ENCODE results near the gene SLC13A3. TPM values are rescaled to one million over a fixed set of nuclear protein-coding genes. Genes with fewer than 3 reads are reported as not detected.

Gene SLC13A3
- total and polyA plus RNA-seq, 2 donors from 2014 or later = 31.5 to 241 TPM

- Histone ChIP-seq H3K4me3 (ENCODE audit: low read length in 3 of 3) (no peak overlapping the region), H3K27ac (ENCODE audit: low read depth in 2 of 2, low read length in 2 of 2) (peak overlapping the region; percentile 81 to 90), H3K4me1 (ENCODE audit: control insufficient read depth in 2 of 3, insufficient read depth in 2 of 3, low read depth in 1 of 3, low read length in 3 of 3) (peaks cover 0 to 43% (median 8%) of the 10 kb centered on the region in 3 donors), H3K27me3 (ENCODE audit: control insufficient read depth, insufficient read depth, low read length) (no peaks in the 10 kb centered on the region), H3K9me3 (ENCODE audit: control insufficient read depth in 2 of 3, insufficient read depth in 1 of 3, low read length in 3 of 3) (no peaks in the 10 kb centered on the region), H3K36me3 (ENCODE audit: control insufficient read depth in 2 of 3, insufficient read depth in 3 of 3, low read length in 3 of 3) (peaks cover 0 to 3% (median 0%) of the 10 kb centered on the region in 3 donors), H3K9ac (ENCODE audit: low read length in 3 of 3) (peak overlapping the region in 1 of 3 donors; percentile 56)
- intact Hi-C loops (cut with DNase I) = no loop called here
- DNase-seq (no peak), FAIRE-seq (no peak)
- TF ChIP-seq CTCF (IDR thresholded peaks at IDR 0.05; ENCODE audit: borderline replicate concordance, extremely low read depth, insufficient read depth) = no peak
Measured at GRCh38 chr20:46631874-46632446, 19.3 kb downstream of the SLC13A3 start.

GRCh38 chr20:46631212-46631869 lies 19.9 kb downstream of the SLC13A3 start:
- H3K36me3 ChIP-seq (ENCODE audit: control insufficient read depth in 2 of 3, insufficient read depth in 3 of 3, low read length in 3 of 3) = peaks cover 0 to 3% (median 0%) of the 10 kb centered on the region in 3 donors
- H3K4me3 ChIP-seq (ENCODE audit: low read length in 3 of 3) = no peak overlapping the region
- TF ChIP-seq CTCF (IDR thresholded peaks at IDR 0.05; ENCODE audit: borderline replicate concordance, extremely low read depth, insufficient read depth) = no peak
- H3K9ac ChIP-seq (ENCODE audit: low read length in 3 of 3) = no peak overlapping the region
- no peak for FAIRE-seq
- H3K9me3 ChIP-seq (ENCODE audit: control insufficient read depth in 2 of 3, insufficient read depth in 1 of 3, low read length in 3 of 3) = no peaks in the 10 kb centered on the region
- intact Hi-C loops (cut with DNase I) = no loop called here
- H3K27ac ChIP-seq (ENCODE audit: low read depth in 2 of 2, low read length in 2 of 2) = peak overlapping the region; percentile 86 to 90
- DNase-seq = peak in 2 of 5 donors; percentile 17 to 37
- peaks cover 0 to 43% (median 8%) of the 10 kb centered on the region in 3 donors for H3K4me1 ChIP-seq (ENCODE audit: control insufficient read depth in 2 of 3, insufficient read depth in 2 of 3, low read depth in 1 of 3, low read length in 3 of 3)
- no peaks in the 10 kb centered on the region for H3K27me3 ChIP-seq (ENCODE audit: control insufficient read depth, insufficient read depth, low read length)

GRCh38 chr20:46630306-46630705 lies 21.0 kb downstream of the SLC13A3 start:
- FAIRE-seq (no peak), DNase-seq (no peak)
- no peaks in the 10 kb centered on the region for H3K27me3 ChIP-seq (ENCODE audit: control insufficient read depth, insufficient read depth, low read length)
- no peaks in the 10 kb centered on the region for H3K9me3 ChIP-seq (ENCODE audit: control insufficient read depth in 2 of 3, insufficient read depth in 1 of 3, low read length in 3 of 3)
- no peak overlapping the region for H3K9ac ChIP-seq (ENCODE audit: low read length in 3 of 3)
- no peak overlapping the region for H3K4me3 ChIP-seq (ENCODE audit: low read length in 3 of 3)
- no peak for TF ChIP-seq CTCF (IDR thresholded peaks at IDR 0.05; ENCODE audit: borderline replicate concordance, extremely low read depth, insufficient read depth)
- H3K4me1 ChIP-seq (ENCODE audit: control insufficient read depth in 2 of 3, insufficient read depth in 2 of 3, low read depth in 1 of 3, low read length in 3 of 3) = peaks cover 0 to 43% (median 8%) of the 10 kb centered on the region in 3 donors
- intact Hi-C loops (cut with DNase I) = no loop called here
- peaks cover 0 to 6% (median 3%) of the 10 kb centered on the region in 3 donors for H3K36me3 ChIP-seq (ENCODE audit: control insufficient read depth in 2 of 3, insufficient read depth in 3 of 3, low read length in 3 of 3)
- peak overlapping the region; percentile 68 to 86 for H3K27ac ChIP-seq (ENCODE audit: low read depth in 2 of 2, low read length in 2 of 2)
